ENCODE measurements around the gene CDYL.
A peak's percentile ranks its signal among the peaks of the same experiment; 100 is the strongest.

Gene CDYL

DNA sequence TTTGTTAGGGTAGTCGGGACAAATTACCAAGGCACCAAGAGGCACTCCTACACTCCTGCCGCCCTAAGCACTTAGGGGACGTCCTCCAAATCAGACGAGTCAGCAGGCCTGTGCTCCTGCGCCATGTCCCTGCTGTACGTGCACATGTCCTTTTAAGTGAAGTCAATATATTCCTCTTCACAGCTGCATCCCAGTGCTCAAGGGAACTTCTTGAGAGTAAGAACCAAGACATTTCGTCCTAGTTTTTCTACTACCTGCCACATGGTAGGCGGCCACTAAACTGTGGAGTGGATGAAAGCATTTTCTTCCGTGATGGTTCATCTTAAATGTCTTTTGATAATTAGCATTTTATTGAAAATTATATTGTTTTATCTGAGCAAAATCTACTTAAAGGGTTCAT is 126.9 kb downstream of the CDYL start:
- Mint-ChIP-seq H3K27ac (no peak overlapping the region), H3K4me1 (peaks cover 26% of the 10 kb centered on the region), H3K9me3 (peaks cover 4% of the 10 kb centered on the region), H3K27me3 (no peaks in the 10 kb centered on the region), H3K4me3 (no peak overlapping the region), H3K36me3 (peaks cover 10% of the 10 kb centered on the region)
- CTCF ChIA-PET, result no interaction called here
- DNase-seq, result no peak

DNA sequence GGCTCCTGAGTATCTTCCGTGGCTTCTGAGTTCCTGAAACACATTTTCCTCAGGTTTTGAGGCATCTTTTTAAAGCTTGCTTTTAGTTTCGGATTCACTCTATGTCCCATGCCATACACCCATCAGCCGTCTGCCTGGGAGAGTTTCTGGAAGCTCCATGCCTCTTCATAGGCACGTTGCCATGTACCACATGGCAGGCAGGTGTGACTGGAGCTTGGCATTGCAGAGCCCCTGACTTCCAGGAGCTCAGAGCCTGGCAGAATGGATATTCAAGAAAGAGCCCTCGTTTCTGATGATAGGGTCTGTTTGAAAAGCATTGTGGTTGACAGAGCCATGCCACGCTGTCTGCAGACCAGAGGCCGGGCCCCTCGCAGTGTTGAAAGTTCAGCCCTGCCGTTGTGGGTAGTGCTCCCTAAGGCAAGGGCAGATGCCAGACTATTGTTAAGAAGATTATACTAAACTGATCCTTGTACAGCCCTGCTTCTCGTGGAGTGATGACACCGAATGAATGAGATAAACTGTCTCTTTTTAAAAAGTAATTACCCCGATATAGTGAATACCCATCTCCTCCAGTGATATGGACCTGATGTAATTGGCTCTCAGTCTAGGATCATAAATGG is 127.7 kb downstream of the CDYL start:
- CTCF ChIA-PET, result no interaction called here
- Mint-ChIP-seq H3K36me3 (peaks cover 10% of the 10 kb centered on the region), H3K4me3 (no peak overlapping the region), H3K9me3 (peaks cover 4% of the 10 kb centered on the region), H3K4me1 (peaks cover 33% of the 10 kb centered on the region), H3K27ac (no peak overlapping the region), H3K27me3 (no peaks in the 10 kb centered on the region)
- DNase-seq, result no peak

DNA sequence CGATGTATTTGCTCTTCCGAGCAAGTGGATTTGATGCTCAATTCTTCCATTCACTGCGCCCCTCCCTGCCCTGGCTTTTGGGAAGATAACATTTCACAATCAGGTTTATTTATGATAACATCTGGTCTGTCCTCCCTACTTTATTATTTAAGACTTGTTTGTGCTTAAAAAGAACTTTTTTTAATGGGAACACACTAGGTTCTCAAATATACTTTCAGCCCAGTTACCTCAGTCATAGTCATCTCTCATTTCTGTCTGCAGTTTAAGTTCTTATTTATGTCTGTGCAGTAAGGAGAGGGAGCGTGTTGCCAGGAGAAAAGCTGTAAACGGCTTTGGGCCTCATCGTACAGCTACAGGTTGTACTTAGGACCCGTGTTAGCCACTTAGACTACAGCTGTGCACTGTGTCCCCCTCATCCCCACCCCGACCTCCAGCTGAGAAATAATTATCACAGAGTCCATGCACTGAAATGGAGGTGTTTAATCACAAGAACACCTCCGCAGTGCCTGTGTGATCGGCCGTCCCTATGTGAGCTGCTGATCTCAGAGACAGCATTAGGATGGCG is 128.3 kb downstream of the CDYL start:
- Mint-ChIP-seq H3K36me3 (peaks cover 10% of the 10 kb centered on the region), H3K4me1 (peaks cover 33% of the 10 kb centered on the region), H3K4me3 (no peak overlapping the region), H3K27ac (no peak overlapping the region), H3K9me3 (peaks cover 2% of the 10 kb centered on the region), H3K27me3 (no peaks in the 10 kb centered on the region)
- DNase-seq, result no peak
- CTCF ChIA-PET, result no interaction called here

GRCh38 chr6:4905826-4906225 is 129.6 kb downstream of the CDYL start:
- Mint-ChIP-seq H3K4me3 (peak overlapping the region; percentile 51), H3K9me3 (no peaks in the 10 kb centered on the region), H3K27me3 (no peaks in the 10 kb centered on the region), H3K27ac (peak overlapping the region; percentile 86), H3K36me3 (peaks cover 8% of the 10 kb centered on the region), H3K4me1 (peaks cover 33% of the 10 kb centered on the region)
- CTCF ChIA-PET, result interaction anchor here (0.6 to 0.7 kb wide), 2 partner anchors 11 to 633 kb away, joined by 3 to 5 read pairs; no protein-coding TSS in a partner anchor
- DNase-seq, result no peak

- Mint-ChIP-seq H3K4me3 (peak overlapping the region; percentile 51), H3K4me1 (peaks cover 33% of the 10 kb centered on the region), H3K27ac (peak overlapping the region; percentile 86), H3K9me3 (no peaks in the 10 kb centered on the region), H3K36me3 (peaks cover 8% of the 10 kb centered on the region), H3K27me3 (no peaks in the 10 kb centered on the region)
- DNase-seq, result no peak
- CTCF ChIA-PET, result interaction anchor here (0.6 to 0.7 kb wide), 2 partner anchors 11 to 819 kb away, joined by 3 to 5 read pairs; no protein-coding TSS in a partner anchor
These were observed 130.4 kb downstream of the CDYL start for GRCh38 chr6:4906293-4907276.

- no peak for DNase-seq
- H3K4me3 Mint-ChIP-seq, result no peak overlapping the region
- H3K27me3 Mint-ChIP-seq, result no peaks in the 10 kb centered on the region
- no peaks in the 10 kb centered on the region for H3K9me3 Mint-ChIP-seq
- peaks cover 33% of the 10 kb centered on the region for H3K4me1 Mint-ChIP-seq
- H3K27ac Mint-ChIP-seq, result peak overlapping the region; percentile 71
- H3K36me3 Mint-ChIP-seq, result peaks cover 6% of the 10 kb centered on the region
- CTCF ChIA-PET, result interaction anchor here (0.6 to 1.3 kb wide), 3 partner anchors 12 to 820 kb away, joined by 3 to 4 read pairs (median 3); no protein-coding TSS in a partner anchor
These were observed 131.4 kb downstream of the CDYL start for GRCh38 chr6:4907602-4908001.

- Mint-ChIP-seq H3K27ac (no peak overlapping the region), H3K9me3 (no peaks in the 10 kb centered on the region), H3K27me3 (no peaks in the 10 kb centered on the region), H3K4me1 (peaks cover 33% of the 10 kb centered on the region), H3K36me3 (peaks cover 5% of the 10 kb centered on the region), H3K4me3 (no peak overlapping the region)
- CTCF ChIA-PET, result interaction anchor here (1.0 to 1.3 kb wide), 2 partner anchors 12 to 27 kb away, joined by 3 to 4 read pairs; no protein-coding TSS in a partner anchor
- no peak for DNase-seq
These were observed 131.9 kb downstream of the CDYL start for GRCh38 chr6:4908062-4908461.

- H3K4me1 Mint-ChIP-seq, result peaks cover 33% of the 10 kb centered on the region
- no peaks in the 10 kb centered on the region for H3K27me3 Mint-ChIP-seq
- H3K9me3 Mint-ChIP-seq, result no peaks in the 10 kb centered on the region
- DNase-seq, result no peak
- H3K36me3 Mint-ChIP-seq, result peaks cover 5% of the 10 kb centered on the region
- H3K27ac Mint-ChIP-seq, result no peak overlapping the region
- H3K4me3 Mint-ChIP-seq, result no peak overlapping the region
- CTCF ChIA-PET, result no interaction called here
These were observed 133.0 kb downstream of the CDYL start for GRCh38 chr6:4909063-4909706.

- no peak for DNase-seq
- H3K27me3 Mint-ChIP-seq, result no peaks in the 10 kb centered on the region
- H3K9me3 Mint-ChIP-seq, result no peaks in the 10 kb centered on the region
- H3K27ac Mint-ChIP-seq, result no peak overlapping the region
- CTCF ChIA-PET, result no interaction called here
- H3K4me1 Mint-ChIP-seq, result peaks cover 33% of the 10 kb centered on the region
- H3K36me3 Mint-ChIP-seq, result peaks cover 5% of the 10 kb centered on the region
- H3K4me3 Mint-ChIP-seq, result no peak overlapping the region
These were observed 134.0 kb downstream of the CDYL start for GRCh38 chr6:4910037-4910760.

DNA sequence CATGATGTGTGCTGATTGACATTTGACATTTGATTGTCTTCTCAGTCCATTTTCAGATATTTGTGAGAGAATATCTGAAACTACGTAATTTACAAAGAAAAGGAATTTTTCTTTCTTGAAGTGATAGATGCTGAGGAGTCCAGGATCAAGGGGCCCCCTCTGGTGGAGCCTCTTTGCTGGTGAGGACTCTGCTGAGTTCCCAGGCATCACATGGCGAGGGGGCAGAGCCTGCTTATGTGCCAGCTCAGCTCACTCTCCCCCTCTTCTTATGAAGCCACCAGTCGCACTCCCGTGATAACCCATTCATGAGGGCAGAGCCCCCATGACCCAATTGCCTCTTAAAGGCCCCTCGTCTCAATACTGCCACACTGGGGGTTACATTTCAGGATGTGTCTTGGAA is 136.4 kb downstream of the CDYL start:
- no peak for DNase-seq
- CTCF ChIA-PET, result no interaction called here
- Mint-ChIP-seq H3K36me3 (peaks cover 2% of the 10 kb centered on the region), H3K9me3 (no peaks in the 10 kb centered on the region), H3K27ac (no peak overlapping the region), H3K27me3 (no peaks in the 10 kb centered on the region), H3K4me3 (no peak overlapping the region), H3K4me1 (peaks cover 26% of the 10 kb centered on the region)

DNA sequence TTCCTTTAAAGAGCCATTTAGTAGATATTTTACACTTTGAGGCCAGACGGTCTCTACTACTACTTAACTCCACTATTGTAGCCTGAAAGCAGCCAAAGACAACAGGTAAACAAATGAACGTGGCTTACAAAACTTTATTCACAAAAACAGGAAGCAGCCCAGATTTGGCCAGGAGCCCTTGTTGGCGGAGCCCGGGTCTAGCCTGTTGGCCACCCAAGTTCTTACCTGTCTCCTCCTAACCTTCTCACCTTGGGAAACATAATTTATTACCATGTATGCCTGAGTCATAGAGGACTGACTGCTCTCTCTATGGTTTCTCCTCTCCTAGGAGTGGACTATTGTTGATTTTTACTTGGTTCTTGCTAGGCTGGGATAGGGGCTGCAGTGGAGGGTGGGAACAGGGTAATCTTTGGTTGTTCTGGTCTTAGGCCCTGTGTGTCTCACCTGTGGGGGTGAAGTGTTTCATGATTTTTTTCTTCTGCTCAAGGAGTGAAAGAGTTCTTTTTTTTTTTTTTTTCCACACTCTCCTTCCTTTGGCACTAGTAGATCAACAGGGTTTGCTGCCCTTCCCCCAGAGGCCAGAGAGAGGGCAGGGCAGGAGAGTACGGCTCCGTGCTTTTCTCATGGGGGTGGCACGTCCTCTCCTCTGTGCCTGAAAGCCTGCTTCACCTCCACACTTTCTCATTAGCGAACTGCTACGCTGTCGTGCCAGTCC is 137.7 kb downstream of the CDYL start:
- H3K27ac Mint-ChIP-seq, result no peak overlapping the region
- H3K9me3 Mint-ChIP-seq, result no peaks in the 10 kb centered on the region
- no peak overlapping the region for H3K4me3 Mint-ChIP-seq
- H3K27me3 Mint-ChIP-seq, result no peaks in the 10 kb centered on the region
- CTCF ChIA-PET, result no interaction called here
- peaks cover 2% of the 10 kb centered on the region for H3K36me3 Mint-ChIP-seq
- DNase-seq, result no peak
- H3K4me1 Mint-ChIP-seq, result peaks cover 24% of the 10 kb centered on the region

DNA sequence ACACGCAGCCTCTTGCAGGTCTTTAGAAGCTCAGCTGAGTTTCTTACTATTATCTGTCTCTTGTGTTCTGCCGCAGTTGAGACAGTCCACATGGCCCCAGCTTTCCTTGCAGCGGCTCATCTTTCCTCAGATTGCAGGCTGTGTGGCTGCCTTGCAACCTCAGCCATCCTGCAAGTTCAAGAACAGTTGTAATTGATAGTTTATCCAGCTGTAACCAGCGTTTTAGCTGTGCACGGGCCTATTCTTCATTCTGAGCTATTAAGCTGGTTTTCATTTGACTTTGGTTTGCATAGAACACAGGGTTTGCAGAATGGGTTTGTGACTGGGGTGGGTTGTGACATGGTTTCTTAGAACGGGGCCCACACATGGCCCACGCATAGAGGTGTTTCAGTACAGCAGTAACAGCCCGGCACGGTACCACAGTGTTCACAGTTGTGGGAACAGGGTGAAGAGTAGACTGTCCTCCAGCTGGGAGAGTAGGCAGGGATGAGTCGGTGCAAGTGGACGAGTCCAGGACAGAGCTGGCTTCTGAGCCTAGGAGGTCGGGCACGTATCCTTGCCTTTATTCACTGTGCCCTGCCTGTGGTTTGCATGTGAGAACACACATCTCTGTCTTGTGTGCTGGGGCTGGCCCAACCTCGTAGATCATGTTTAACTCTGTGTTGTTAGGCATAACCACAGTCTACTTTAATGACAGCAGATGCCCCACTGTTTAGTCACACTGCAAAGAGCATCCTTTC is 138.4 kb downstream of the CDYL start:
- no peak for DNase-seq
- CTCF ChIA-PET, result no interaction called here
- Mint-ChIP-seq H3K4me1 (peaks cover 24% of the 10 kb centered on the region), H3K4me3 (no peak overlapping the region), H3K27ac (no peak overlapping the region), H3K36me3 (peaks cover 2% of the 10 kb centered on the region), H3K27me3 (no peaks in the 10 kb centered on the region), H3K9me3 (no peaks in the 10 kb centered on the region)
